ENCODE measurements around the gene ECE2.

The ECE2 gene

GRCh38 chr3:184325715-184326369 is 50.0 kb downstream of the ECE2 start:
- no peak for DNase-seq (ENCODE audit: low spot score)
- no peak for TF ChIP-seq CTCF (conservative IDR thresholded peaks at IDR 0.05; ENCODE audit: low read depth)
- POLR2A ChIA-PET (ENCODE audit: low non-redundant PET), result no interaction called here
- H3K27ac ChIP-seq, result peak overlapping the region; percentile 26
- CTCF ChIA-PET, result no interaction called here

GRCh38 chr3:184327171-184327570 is 51.3 kb downstream of the ECE2 start:
- ChIA-PET CTCF (interaction anchor here (0.6 kb wide), 1 partner anchor 12 kb away, joined by 3 read pairs; no protein-coding TSS in a partner anchor), POLR2A (ENCODE audit: low non-redundant PET) (no interaction called here)
- no peak for TF ChIP-seq CTCF (conservative IDR thresholded peaks at IDR 0.05; ENCODE audit: low read depth)
- DNase-seq (ENCODE audit: low spot score), result no peak
- H3K27ac ChIP-seq, result peak overlapping the region; percentile 53

GRCh38 chr3:184328516-184328915 is 52.7 kb downstream of the ECE2 start:
- no peak for TF ChIP-seq CTCF (conservative IDR thresholded peaks at IDR 0.05; ENCODE audit: low read depth)
- CTCF ChIA-PET, result interaction anchor here (1.2 kb wide), 1 partner anchor 25 kb away, joined by 3 read pairs; no protein-coding TSS in a partner anchor
- DNase-seq (ENCODE audit: low spot score), result no peak
- H3K27ac ChIP-seq, result peak overlapping the region; percentile 53
- POLR2A ChIA-PET (ENCODE audit: low non-redundant PET), result no interaction called here

GRCh38 chr3:184332370-184333090 is 56.7 kb downstream of the ECE2 start:
- POLR2A ChIA-PET (ENCODE audit: low non-redundant PET), result no interaction called here
- no peak for TF ChIP-seq CTCF (conservative IDR thresholded peaks at IDR 0.05; ENCODE audit: low read depth)
- CTCF ChIA-PET, result no interaction called here
- DNase-seq (ENCODE audit: low spot score), result peak; percentile 85
- peak overlapping the region; percentile 94 for H3K27ac ChIP-seq

GRCh38 chr3:184333190-184333589 is 57.4 kb downstream of the ECE2 start:
- no peak for DNase-seq (ENCODE audit: low spot score)
- peak overlapping the region; percentile 94 for H3K27ac ChIP-seq
- ChIA-PET POLR2A (ENCODE audit: low non-redundant PET) (no interaction called here), CTCF (interaction anchor here (0.7 kb wide), 1 partner anchor 22 kb away, joined by 4 read pairs; no protein-coding TSS in a partner anchor)
- no peak for TF ChIP-seq CTCF (conservative IDR thresholded peaks at IDR 0.05; ENCODE audit: low read depth)

- DNase-seq (ENCODE audit: low spot score), result no peak
- ChIA-PET POLR2A (ENCODE audit: low non-redundant PET) (no interaction called here), CTCF (interaction anchor here (0.7 kb wide), 1 partner anchor 21 kb away, joined by 4 read pairs; no protein-coding TSS in a partner anchor)
- peak overlapping the region; percentile 94 for H3K27ac ChIP-seq
- TF ChIP-seq CTCF (conservative IDR thresholded peaks at IDR 0.05; ENCODE audit: low read depth), result no peak
Measured at GRCh38 chr3:184333700-184334099, 57.9 kb downstream of the ECE2 start.

All from RWPE1 (cell line).